ENCODE measurements around the gene PI4KA.

DNA sequence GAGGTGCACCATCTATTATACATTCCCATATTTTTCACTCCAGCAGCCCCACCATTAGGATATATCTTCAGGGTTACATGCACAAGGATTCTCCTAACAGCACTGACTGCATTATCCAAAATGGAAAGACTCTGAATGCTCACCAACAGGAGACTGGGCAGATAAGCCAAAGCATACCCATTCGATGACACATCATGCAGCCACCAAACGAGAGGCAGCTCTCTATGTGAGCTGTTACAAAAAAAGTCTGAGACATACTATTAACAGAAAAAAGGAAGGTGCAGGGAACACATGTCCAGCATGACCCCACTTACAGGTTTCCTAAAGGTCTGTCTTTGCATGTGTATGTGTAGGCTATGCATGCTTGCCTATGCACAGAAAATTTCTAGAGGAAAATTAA, 97.1 kb downstream of the PI4KA start:
- no peak for TF ChIP-seq CTCF (IDR thresholded peaks at IDR 0.05)
- TF ChIP-seq EP300 (IDR thresholded peaks at IDR 0.05): no peak
- no peak for TF ChIP-seq POLR2AphosphoS5 (IDR thresholded peaks at IDR 0.05)

Data from esophagus muscularis mucosa (tissue), 4 donors.